ENCODE measurements around the gene KIF21A. TPM values are rescaled to one million over a fixed set of nuclear protein-coding genes. Genes with fewer than 3 reads are reported as not detected.

Gene KIF21A
- total RNA-seq, 1 experiment from 2014 or later = 3.3 TPM

DNA sequence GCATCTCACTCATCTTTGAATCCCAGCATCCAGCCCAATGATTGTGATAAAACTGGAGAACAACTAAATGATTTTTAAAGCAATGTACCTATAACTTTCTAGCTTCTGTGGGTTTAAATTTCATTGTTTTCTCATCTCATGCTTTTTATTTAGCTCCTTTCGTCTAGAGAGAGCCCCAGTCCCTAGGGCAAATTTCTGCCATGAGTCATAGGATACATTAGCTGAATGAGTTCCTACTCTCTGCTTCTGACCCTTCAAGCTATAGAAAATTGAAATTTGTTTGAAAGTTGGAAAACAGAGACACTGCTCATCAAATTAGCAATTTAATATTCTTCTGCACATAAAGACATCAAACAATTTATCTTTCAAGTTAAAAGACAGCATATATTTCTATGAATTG, 113.9 kb downstream of the KIF21A start:
- TF ChIP-seq EZH2 (IDR thresholded peaks at IDR 0.05; ENCODE audit: borderline replicate concordance, low read depth, low read length, poor library complexity, severe bottlenecking) = no peak
- TF ChIP-seq, protein P1, sequence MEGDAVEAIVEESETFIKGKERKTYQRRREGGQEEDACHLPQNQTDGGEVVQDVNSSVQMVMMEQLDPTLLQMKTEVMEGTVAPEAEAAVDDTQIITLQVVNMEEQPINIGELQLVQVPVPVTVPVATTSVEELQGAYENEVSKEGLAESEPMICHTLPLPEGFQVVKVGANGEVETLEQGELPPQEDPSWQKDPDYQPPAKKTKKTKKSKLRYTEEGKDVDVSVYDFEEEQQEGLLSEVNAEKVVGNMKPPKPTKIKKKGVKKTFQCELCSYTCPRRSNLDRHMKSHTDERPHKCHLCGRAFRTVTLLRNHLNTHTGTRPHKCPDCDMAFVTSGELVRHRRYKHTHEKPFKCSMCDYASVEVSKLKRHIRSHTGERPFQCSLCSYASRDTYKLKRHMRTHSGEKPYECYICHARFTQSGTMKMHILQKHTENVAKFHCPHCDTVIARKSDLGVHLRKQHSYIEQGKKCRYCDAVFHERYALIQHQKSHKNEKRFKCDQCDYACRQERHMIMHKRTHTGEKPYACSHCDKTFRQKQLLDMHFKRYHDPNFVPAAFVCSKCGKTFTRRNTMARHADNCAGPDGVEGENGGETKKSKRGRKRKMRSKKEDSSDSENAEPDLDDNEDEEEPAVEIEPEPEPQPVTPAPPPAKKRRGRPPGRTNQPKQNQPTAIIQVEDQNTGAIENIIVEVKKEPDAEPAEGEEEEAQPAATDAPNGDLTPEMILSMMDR (conservative IDR thresholded peaks at IDR 0.05; ENCODE audit: low read depth, low read length) = no peak
- Histone ChIP-seq H3K27ac (ENCODE audit: low read depth, low read length, poor library complexity, severe bottlenecking) (no peak overlapping the region), H3K4me1 (ENCODE audit: insufficient read depth, low read length, poor library complexity, severe bottlenecking) (no peaks in the 10 kb centered on the region), H3K9me3 (ENCODE audit: low read depth, low read length, poor library complexity, severe bottlenecking) (no peaks in the 10 kb centered on the region), H3K4me3 (ENCODE audit: low read depth, low read length, poor library complexity, severe bottlenecking) (no peak overlapping the region), H3K36me3 (ENCODE audit: insufficient read depth, low read length, poor library complexity, severe bottlenecking) (no peaks in the 10 kb centered on the region), H3K27me3 (replicated peaks; ENCODE audit: insufficient read depth, low read depth, low read length, poor library complexity) (no peaks in the 10 kb centered on the region)
- peak; percentile 2 for DNase-seq (ENCODE audit: low spot score)
- CTCF ChIA-PET = no interaction called here
- intact Hi-C loops (cut with micrococcal nuclease; ENCODE audit: unreplicated experiment) = no loop called here
- BruUV-seq (replicated peaks) = no TSS peak
- POLR2A ChIA-PET (ENCODE audit: low non-redundant PET) = no interaction called here

DNA sequence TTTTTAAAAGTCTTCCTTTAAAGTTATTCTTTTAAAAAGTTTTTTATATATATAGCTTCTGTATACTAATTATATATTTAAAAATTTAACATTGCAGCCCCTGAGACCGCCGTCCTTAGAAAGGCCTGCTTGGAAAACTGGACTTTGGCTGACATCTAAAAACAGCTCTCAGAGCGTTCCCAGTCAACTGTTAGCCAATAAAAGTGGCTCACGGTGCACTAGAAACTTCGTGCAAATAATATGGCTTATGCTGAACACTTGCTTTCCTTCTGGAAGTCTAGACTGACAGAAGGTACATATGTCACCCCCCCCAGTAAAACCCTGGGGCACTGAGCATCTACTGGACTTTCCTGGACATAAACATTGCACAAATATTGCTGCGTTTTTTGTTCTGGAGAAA, 115.0 kb downstream of the KIF21A start:
- H3K4me1 ChIP-seq (ENCODE audit: insufficient read depth, low read length, poor library complexity, severe bottlenecking) = no peaks in the 10 kb centered on the region
- TF ChIP-seq EZH2 (IDR thresholded peaks at IDR 0.05; ENCODE audit: borderline replicate concordance, low read depth, low read length, poor library complexity, severe bottlenecking) = no peak
- TF ChIP-seq, protein P1 (conservative IDR thresholded peaks at IDR 0.05; ENCODE audit: low read depth, low read length) = no peak
- H3K4me3 ChIP-seq (ENCODE audit: low read depth, low read length, poor library complexity, severe bottlenecking) = no peak overlapping the region
- intact Hi-C loops (cut with micrococcal nuclease; ENCODE audit: unreplicated experiment) = no loop called here
- DNase-seq (ENCODE audit: low spot score) = no peak
- H3K27me3 ChIP-seq (replicated peaks; ENCODE audit: insufficient read depth, low read depth, low read length, poor library complexity) = no peaks in the 10 kb centered on the region
- ChIA-PET POLR2A (ENCODE audit: low non-redundant PET) (no interaction called here), CTCF (no interaction called here)
- H3K36me3 ChIP-seq (ENCODE audit: insufficient read depth, low read length, poor library complexity, severe bottlenecking) = no peaks in the 10 kb centered on the region
- H3K27ac ChIP-seq (ENCODE audit: low read depth, low read length, poor library complexity, severe bottlenecking) = no peak overlapping the region
- H3K9me3 ChIP-seq (ENCODE audit: low read depth, low read length, poor library complexity, severe bottlenecking) = no peaks in the 10 kb centered on the region
- BruUV-seq (replicated peaks) = no TSS peak

DNA sequence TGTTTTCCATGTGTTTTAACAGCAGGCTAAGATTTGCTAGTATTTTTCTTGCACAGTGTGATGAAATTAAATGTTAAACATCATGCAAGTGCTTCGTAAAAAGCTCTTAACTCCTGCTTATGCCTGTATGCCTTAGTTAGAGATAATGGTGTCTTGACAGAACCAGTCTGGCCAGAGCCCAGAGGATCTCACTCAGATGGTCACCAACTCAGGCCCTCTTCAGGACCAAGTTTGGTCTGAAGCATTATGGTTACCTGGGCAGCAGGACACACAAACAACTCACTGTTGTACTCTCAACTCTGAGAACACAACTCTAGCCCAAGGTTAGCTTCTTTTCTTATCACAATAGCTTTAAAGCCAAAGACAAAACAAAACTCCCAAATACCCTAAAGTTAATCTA, 115.4 kb downstream of the KIF21A start:
- ChIA-PET POLR2A (ENCODE audit: low non-redundant PET) (no interaction called here), CTCF (no interaction called here)
- BruUV-seq (replicated peaks) = no TSS peak
- no peak for DNase-seq (ENCODE audit: low spot score)
- intact Hi-C loops (cut with micrococcal nuclease; ENCODE audit: unreplicated experiment) = no loop called here
- no peak overlapping the region for H3K27ac ChIP-seq (ENCODE audit: low read depth, low read length, poor library complexity, severe bottlenecking)
- no peak for TF ChIP-seq EZH2 (IDR thresholded peaks at IDR 0.05; ENCODE audit: borderline replicate concordance, low read depth, low read length, poor library complexity, severe bottlenecking)
- TF ChIP-seq, protein P1 (conservative IDR thresholded peaks at IDR 0.05; ENCODE audit: low read depth, low read length) = no peak
- no peak overlapping the region for H3K4me3 ChIP-seq (ENCODE audit: low read depth, low read length, poor library complexity, severe bottlenecking)
- H3K4me1 ChIP-seq (ENCODE audit: insufficient read depth, low read length, poor library complexity, severe bottlenecking) = no peaks in the 10 kb centered on the region
- H3K9me3 ChIP-seq (ENCODE audit: low read depth, low read length, poor library complexity, severe bottlenecking) = no peaks in the 10 kb centered on the region
- H3K27me3 ChIP-seq (replicated peaks; ENCODE audit: insufficient read depth, low read depth, low read length, poor library complexity) = no peaks in the 10 kb centered on the region
- no peaks in the 10 kb centered on the region for H3K36me3 ChIP-seq (ENCODE audit: insufficient read depth, low read length, poor library complexity, severe bottlenecking)
